Measurements from ENCODE around the gene MAL. TPM values are rescaled to one million over a fixed set of nuclear protein-coding genes. Genes with fewer than 3 reads are reported as not detected.

The MAL gene
- total RNA-seq, 6 experiments from 2014 or later, result not detected

GRCh38 chr2:95039978-95040377 is 14.5 kb downstream of the MAL start:
- no peak overlapping the region for H3K27ac Mint-ChIP-seq
- H3K27me3 Mint-ChIP-seq (ENCODE audit: insufficient read depth), result peaks cover 26% of the 10 kb centered on the region
- no peak overlapping the region for H3K4me3 Mint-ChIP-seq
- H3K36me3 Mint-ChIP-seq (ENCODE audit: low read depth), result peaks cover 17% of the 10 kb centered on the region
- DNase-seq, result no peak
- no peak for TF ChIP-seq CTCF (IDR thresholded peaks at IDR 0.05)
- H3K9me3 Mint-ChIP-seq, result peaks cover 34% of the 10 kb centered on the region
- peaks cover 11% of the 10 kb centered on the region for H3K4me1 Mint-ChIP-seq (ENCODE audit: low read depth)

GRCh38 chr2:95040426-95040825 is 14.9 kb downstream of the MAL start:
- Mint-ChIP-seq H3K36me3 (ENCODE audit: low read depth) (peaks cover 17% of the 10 kb centered on the region), H3K27ac (no peak overlapping the region), H3K4me1 (ENCODE audit: low read depth) (peaks cover 11% of the 10 kb centered on the region), H3K4me3 (no peak overlapping the region), H3K9me3 (peaks cover 34% of the 10 kb centered on the region), H3K27me3 (ENCODE audit: insufficient read depth) (peaks cover 23% of the 10 kb centered on the region)
- no peak for TF ChIP-seq CTCF (IDR thresholded peaks at IDR 0.05)
- no peak for DNase-seq

GRCh38 chr2:95041060-95041823 is 15.7 kb downstream of the MAL start:
- no peak overlapping the region for H3K4me3 Mint-ChIP-seq
- H3K36me3 Mint-ChIP-seq (ENCODE audit: low read depth), result peaks cover 16% of the 10 kb centered on the region
- peaks cover 11% of the 10 kb centered on the region for H3K4me1 Mint-ChIP-seq (ENCODE audit: low read depth)
- DNase-seq, result no peak
- H3K27ac Mint-ChIP-seq, result no peak overlapping the region
- peaks cover 23% of the 10 kb centered on the region for H3K27me3 Mint-ChIP-seq (ENCODE audit: insufficient read depth)
- peaks cover 33% of the 10 kb centered on the region for H3K9me3 Mint-ChIP-seq
- no peak for TF ChIP-seq CTCF (IDR thresholded peaks at IDR 0.05)

DNA sequence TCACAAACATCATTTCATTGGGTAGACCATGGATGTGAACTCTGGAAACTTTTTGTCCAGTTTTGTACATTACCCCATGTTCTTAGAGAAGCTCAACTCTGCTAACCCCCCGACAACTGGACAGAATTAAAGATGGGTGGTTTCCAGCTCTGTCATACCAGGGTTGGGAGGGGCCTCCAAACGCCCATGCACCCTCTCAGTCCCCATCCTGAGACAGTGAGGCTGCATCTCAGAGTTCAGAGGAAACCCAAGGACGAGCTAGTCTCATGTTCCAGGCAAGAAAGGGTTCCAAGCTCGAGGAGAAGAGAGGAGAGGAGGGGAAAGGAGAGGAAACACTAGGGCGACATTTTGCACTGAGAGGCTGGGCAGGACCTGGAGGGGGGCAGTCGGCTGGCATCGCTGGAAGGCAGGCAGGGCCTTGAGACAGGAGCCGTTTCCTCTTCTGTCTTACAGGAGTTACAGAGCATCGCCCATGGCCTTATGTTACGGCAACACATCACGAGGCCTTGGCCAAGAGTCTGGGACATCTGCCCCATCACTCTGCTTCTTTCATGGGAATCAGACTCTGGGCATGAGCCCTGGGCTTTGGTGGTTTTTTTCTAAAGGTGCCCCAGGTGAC is 16.4 kb downstream of the MAL start:
- peaks cover 26% of the 10 kb centered on the region for H3K27me3 Mint-ChIP-seq (ENCODE audit: insufficient read depth)
- TF ChIP-seq CTCF (IDR thresholded peaks at IDR 0.05), result no peak
- no peak for DNase-seq
- H3K36me3 Mint-ChIP-seq (ENCODE audit: low read depth), result peaks cover 10% of the 10 kb centered on the region
- H3K4me1 Mint-ChIP-seq (ENCODE audit: low read depth), result peaks cover 11% of the 10 kb centered on the region
- peaks cover 27% of the 10 kb centered on the region for H3K9me3 Mint-ChIP-seq
- no peak overlapping the region for H3K4me3 Mint-ChIP-seq
- no peak overlapping the region for H3K27ac Mint-ChIP-seq

DNA sequence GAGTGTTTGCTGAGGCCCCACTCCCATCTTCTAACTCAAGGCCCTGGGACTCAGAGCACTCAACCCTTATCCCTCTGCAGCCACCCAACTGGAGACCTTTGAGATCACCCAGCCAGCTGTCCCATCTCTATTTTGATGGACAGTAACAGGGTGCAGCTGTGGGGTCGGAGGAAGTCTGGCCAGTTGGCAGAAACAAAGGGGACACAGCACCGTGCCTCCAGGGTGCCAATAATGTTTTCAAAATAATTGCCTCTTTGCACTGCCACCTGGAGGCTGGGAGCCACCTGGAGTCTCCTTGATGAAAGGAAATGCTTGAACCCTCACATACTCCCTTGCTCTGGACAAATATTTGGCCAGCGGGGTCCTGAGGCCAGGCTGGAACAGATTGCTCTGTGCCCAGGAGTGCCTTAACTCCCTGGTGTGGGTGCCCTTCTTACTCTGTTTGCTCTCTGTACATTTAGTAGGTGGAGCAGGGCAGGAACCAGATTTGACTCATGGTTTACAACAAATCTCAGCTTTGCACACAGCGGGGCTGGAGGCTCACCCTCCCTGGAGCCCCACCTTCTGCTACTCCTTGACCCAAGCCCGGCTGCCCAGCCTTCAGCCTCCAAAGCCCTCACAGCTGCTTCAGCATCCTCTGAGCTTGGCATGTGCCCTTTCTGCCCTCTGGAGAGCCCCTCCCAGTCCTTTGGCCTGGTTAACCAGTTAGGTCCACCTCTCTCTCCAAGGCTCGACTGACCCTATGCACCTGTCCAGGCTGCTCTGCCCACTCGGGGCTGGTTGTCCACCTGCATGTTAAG is 17.2 kb downstream of the MAL start:
- peaks cover 19% of the 10 kb centered on the region for H3K9me3 Mint-ChIP-seq
- peaks cover 2% of the 10 kb centered on the region; the same call in 1 of the 2 replicates for H3K36me3 Mint-ChIP-seq (ENCODE audit: low read depth)
- no peak overlapping the region for H3K27ac Mint-ChIP-seq
- no peak overlapping the region for H3K4me3 Mint-ChIP-seq
- DNase-seq, result no peak
- peaks cover 11% of the 10 kb centered on the region for H3K4me1 Mint-ChIP-seq (ENCODE audit: low read depth)
- no peak for TF ChIP-seq CTCF (IDR thresholded peaks at IDR 0.05)
- H3K27me3 Mint-ChIP-seq (ENCODE audit: insufficient read depth), result peaks cover 30% of the 10 kb centered on the region

Data from HFFc6 (cell line).